GM19467 (cell line): ENCODE results near the gene SH3BGR.

Experiments
- ATAC-seq: cut with Tn5 transposase; IDR thresholded peaks from one replicate; pipeline ENCODE4 v1.9.1; 2021; ENCODE audit warnings: mild to moderate bottlenecking, moderate library complexity; ENCODE audit not compliant: unreplicated experiment

Gene SH3BGR

GRCh38 chr21:39511102-39511501 lies 59.3 kb downstream of the SH3BGR start:
- ATAC-seq: no peak

DNA sequence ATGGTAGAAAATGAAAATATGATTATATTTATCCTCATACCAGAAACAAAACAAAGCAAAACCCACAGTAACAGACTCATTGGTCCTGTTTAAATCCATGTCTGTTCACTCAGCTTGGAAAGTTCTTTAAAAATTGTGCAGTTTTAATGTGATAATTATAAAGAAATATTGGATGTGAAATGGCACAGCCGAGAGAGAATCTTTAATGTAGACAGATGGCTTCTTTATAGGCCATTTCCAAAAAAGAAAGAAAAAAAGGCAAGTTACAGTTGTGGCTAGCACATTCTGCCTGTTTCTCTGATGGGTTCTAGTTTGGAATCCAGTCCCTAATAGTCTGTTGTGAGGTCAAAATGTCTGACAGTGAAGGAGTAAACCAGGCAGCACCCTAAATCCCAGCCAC lies 62.0 kb downstream of the SH3BGR start:
- ATAC-seq: no peak

GRCh38 chr21:39515684-39516472 lies 64.1 kb downstream of the SH3BGR start:
- ATAC-seq: no peak

- ATAC-seq: peak; percentile 76
Observed at GRCh38 chr21:39518055-39518846, 66.5 kb downstream of the SH3BGR start.

DNA sequence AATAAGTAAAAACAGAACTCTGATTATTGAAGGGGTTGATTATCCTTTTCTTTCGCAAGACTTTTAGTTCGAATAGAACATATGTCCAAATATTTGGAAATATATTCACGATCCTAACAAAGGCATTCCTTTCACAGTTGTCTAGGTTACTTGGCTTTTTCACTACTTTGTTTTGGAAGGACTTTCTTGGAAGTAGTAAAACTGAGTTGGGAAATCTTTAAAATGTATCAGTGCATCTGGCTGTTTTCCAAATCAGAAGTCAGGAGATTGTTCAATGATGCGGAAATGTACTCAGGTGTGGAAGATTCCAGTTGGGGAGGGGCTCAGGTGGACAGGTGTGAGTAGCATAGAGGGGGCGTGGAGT lies 67.1 kb downstream of the SH3BGR start:
- ATAC-seq: no peak

DNA sequence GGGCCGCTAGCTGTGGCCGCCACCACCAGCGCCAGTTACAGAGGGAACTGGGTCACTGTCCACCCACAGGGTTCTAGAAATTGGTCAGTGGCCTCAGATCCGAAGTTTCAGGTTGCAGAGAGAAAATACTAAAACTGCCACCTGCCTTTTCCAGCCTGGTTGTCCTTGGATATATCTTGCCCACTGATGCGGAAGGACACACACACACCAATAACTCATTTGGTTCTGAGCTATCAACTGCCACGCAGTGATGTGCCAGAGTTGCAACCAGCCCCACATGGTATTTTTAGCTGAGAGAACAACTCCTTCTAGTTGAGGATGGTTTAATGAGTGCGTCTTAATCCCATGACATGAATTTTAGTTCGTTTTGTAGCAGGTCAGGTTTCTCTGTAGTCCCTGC lies 68.1 kb downstream of the SH3BGR start:
- ATAC-seq: no peak

DNA sequence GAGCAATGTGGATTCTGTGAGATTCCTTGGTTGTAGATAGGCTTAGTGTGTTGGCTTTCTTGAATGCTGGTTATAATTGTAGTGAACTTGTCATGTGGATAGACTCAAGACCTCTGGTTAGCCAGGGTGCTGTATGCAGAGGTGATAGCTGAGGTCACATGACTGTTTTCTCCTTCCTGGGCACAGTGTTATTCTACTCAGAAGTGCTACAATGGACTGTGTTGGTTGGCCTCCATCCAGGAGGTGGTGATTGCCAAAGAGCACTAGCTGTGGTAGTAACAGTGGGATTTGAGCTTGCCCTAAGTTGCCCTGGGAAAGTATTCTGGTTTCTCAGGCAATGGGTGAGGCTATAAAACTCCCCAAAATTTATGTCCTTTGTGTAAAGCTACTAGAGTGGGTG lies 71.6 kb downstream of the SH3BGR start:
- ATAC-seq: no peak

DNA sequence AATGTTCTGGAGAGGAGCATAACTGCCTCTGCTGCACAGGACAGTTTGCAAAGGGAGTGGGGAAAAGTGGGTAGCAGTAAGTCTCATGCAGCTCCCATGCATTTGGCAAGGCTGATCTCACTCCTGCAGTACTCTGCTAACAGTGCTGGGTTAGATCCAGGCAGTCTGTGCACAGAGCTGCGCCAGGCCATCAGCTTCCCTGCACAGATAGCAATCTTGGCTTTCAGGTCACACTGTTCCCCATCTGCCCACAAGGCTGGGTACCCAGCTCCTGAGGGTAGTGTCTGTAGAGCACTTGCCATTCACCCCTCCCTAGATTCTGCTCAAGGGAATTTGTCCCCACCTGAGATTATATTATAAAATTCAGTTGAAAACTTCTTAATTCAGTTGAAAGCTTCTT lies 72.1 kb downstream of the SH3BGR start:
- ATAC-seq: no peak

DNA sequence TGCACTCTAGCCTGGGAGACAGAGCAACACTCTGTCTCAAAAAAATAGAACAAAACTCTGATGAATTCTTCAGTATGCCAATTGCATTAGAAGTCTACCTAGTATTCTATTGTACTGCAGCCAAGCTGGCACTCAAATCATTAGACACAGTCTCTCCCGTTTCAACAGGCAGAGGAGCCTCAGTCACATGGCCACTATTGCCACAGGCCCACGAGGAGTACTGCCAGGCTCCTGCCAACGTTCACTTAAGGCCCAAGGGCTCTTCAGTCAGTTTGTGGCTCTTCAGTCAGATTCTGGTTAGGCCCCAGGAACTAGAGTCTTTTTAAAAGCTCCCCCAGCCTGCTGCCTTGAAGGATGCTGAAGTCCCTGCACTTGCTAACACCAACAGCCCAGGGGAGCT lies 73.4 kb downstream of the SH3BGR start:
- no peak for ATAC-seq

DNA sequence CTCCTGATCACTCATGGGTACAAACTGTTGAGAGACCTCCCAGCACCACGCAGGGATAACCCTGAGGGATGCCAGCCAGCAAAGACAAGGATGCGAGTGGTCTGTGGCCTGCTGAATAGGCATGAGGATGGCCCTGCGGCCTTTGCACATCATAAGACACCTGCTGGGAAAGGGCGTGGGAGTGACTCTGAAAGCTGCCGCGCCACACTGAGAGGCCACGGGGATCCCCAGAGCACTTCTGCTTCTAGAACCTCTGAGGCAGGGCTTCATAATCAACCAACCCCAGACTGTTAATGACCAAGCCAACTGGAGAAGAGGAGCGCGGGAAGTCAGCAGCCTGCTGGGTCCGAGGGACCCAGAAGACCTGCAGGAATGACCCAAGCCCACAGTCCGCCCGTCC lies 73.8 kb downstream of the SH3BGR start:
- ATAC-seq: no peak

DNA sequence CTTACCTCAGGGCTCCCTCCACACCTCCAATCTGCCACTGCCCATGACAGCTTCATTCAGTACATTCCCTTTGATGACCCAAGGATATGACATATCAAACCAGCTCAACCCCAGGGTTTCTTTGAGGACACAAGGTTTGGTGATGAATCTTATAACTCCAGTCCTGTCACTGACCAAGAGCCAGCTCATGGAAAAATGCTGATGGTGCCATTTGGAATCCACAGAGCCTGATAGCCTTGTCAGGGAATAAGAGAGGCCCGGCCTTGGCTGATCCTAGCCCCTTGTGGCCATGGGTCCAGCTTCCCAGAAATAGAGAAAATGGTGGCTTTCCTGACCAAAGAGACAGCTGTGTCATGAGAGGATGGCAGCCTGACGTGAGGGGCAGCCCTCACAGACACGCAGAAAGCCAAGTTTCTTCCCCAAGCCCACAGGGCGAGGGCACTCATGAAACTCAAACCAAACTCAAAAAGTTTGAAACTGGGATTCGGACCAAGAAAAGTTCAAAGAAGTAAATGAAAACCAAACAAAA lies 75.4 kb downstream of the SH3BGR start:
- ATAC-seq: no peak

- ATAC-seq: no peak
Observed at GRCh38 chr21:39527664-39528381, 76.1 kb downstream of the SH3BGR start.

GRCh38 chr21:39529026-39529425 lies 77.3 kb downstream of the SH3BGR start:
- ATAC-seq: no peak

- ATAC-seq: no peak
Observed at GRCh38 chr21:39531064-39531463, 79.3 kb downstream of the SH3BGR start.

DNA sequence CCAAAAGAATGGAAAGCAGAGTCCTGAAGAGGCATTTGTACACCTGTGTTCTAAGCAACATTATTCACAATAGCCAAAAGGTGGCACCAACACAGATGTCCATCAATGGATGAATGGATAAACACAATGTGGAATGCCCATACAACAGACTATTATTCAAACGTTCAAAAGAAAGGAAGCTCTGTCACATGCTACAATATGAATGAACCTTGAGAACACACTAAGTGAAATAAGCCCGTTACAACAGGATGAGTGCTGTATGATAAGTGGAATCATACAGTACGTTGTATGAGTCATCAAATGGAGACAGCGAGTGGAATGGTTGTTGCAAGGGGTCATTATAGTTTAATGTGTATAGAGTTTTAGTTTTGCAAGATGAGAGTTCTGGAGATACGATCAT lies 80.1 kb downstream of the SH3BGR start:
- no peak for ATAC-seq

DNA sequence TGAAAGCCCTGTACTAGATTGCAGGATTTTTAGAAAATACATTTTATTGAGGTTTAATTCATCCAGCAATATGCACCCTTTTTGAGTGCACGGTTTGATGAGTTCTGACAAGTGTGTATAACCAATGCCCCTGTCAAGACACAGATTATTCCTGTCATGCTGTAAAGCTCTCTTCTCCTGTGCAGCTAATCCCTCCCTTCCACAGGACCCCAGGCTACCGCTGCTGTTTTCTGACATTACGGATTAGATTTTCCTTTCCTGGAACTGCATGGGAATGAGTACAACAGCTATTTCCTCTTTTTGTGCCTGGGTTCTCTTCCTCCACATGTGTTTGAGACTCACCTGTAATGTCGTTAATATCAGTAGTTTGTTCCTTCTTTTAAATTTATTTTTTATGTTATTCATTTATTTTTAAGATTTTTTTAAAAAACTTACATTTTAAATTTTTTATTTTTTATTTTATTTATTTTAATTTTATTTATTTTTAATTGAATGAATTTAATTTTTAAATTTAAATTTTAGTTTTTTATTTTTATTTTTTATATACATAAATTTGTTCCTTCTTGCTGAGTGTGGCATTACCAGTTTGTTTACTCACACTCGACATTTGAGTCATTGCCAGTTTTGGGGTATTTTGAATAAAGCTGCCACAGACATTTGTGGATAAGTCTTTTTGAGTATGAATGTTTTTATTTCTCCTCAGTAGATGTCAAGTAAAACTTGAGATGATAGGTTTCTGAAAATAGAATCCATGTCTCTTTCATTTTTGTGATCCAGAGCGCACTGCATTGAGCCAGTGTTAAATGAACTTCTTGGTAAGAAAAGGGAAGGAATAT lies 82.0 kb downstream of the SH3BGR start:
- ATAC-seq: no peak

- ATAC-seq: no peak
Observed at GRCh38 chr21:39535646-39536437, 84.1 kb downstream of the SH3BGR start.

DNA sequence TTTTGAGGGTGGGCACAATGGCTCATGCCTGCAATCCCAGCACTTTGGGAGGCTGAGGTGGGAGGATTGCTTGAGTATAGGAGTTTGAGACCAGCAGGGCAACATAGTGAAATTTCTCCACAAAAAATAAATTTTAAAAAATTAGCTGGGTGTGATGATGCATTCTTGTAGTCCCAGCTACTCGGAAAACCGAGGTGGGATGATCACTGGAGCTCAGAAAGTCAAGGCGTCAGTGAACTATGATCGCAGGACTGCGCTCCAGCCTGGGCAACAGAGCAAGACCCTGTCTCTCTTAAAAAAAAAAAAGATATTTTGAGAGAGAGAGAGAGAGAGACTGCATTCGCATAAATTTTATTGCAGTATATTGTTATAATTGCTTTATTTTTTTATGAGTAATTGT lies 85.1 kb downstream of the SH3BGR start:
- no peak for ATAC-seq

DNA sequence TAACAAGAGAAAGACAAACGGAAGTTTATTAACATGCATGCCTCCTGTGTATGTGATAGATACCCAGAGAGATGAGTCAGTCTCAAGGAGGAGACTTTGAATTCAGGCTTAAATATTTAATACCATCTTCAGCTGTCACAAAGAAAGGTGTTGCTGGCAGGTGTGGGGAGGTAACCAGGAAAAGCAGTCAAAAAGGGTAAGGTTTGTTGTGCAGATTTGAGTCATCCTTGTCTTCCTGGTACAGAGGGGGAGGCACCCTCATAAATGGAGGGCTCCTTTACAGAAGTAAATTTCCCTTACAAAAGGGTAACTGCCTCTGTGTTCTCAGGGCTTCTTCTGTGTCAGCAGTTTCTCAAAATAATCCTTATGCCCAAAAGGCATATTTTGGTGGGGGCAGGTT lies 85.8 kb downstream of the SH3BGR start:
- ATAC-seq: no peak
